Fibroblast of villous mesenchyme (primary cell): Measurements from ENCODE around the gene ANKRD66. TPM values are rescaled to one million over a fixed set of nuclear protein-coding genes. Genes with fewer than 3 reads are reported as not detected.

Experiments used
- DNase-seq: peaks from one replicate; pipeline ENCODE4 v3.0.0-alpha.2; 2010; ENCODE audit warnings: low read depth
- H3K4me3 ChIP-seq: 2 replicates; pipeline ENCODE4 v1.5.1; 2011; ENCODE audit warnings: low read depth, mild to moderate bottlenecking, low read length
- total RNA-seq: library from RNA; depleted of rRNA; stranded (reverse); fragments of >200 nt; gene quantifications from 2 replicates; pipeline ENCODE4 v1.2.3, GENCODE V29; 2012
- TF ChIP-seq, protein P1 (sequence below): IDR thresholded peaks from 2 replicates; pipeline ENCODE4 v1.5.1; 2012; ENCODE audit warnings: low read depth, mild to moderate bottlenecking, low read length; ENCODE audit not compliant: insufficient read depth

Gene ANKRD66
- total RNA-seq: not detected in 2 replicates

DNA sequence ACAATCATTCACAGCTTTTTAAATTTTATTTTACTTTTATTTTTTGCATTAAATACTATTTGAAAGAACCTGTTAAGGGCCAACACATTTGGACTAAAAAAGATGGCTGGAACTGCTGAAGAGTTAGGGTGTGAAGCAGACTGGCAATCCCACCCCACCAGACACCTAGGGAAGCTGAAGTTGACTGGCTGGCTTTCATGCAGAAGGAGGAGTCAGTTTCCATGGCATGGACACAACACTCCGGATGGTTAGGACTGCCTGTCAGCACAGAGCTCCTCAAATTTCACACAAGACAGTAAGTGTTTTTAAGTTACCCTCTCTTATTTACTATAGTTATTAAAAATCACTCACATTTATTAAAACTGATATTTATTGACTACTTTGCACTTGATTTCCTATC is at the start of gene ANKRD66:
Gene ANKRD66 (plus strand): TSS at position 238 of the 400 bp plus-strand sequence. CDS start 5,016 bp downstream, outside the sequence.
- DNase-seq: no peak
- H3K4me3 ChIP-seq: no peak within 1 kb of the TSS
- TF ChIP-seq, protein P1, sequence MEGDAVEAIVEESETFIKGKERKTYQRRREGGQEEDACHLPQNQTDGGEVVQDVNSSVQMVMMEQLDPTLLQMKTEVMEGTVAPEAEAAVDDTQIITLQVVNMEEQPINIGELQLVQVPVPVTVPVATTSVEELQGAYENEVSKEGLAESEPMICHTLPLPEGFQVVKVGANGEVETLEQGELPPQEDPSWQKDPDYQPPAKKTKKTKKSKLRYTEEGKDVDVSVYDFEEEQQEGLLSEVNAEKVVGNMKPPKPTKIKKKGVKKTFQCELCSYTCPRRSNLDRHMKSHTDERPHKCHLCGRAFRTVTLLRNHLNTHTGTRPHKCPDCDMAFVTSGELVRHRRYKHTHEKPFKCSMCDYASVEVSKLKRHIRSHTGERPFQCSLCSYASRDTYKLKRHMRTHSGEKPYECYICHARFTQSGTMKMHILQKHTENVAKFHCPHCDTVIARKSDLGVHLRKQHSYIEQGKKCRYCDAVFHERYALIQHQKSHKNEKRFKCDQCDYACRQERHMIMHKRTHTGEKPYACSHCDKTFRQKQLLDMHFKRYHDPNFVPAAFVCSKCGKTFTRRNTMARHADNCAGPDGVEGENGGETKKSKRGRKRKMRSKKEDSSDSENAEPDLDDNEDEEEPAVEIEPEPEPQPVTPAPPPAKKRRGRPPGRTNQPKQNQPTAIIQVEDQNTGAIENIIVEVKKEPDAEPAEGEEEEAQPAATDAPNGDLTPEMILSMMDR: no peak

DNA sequence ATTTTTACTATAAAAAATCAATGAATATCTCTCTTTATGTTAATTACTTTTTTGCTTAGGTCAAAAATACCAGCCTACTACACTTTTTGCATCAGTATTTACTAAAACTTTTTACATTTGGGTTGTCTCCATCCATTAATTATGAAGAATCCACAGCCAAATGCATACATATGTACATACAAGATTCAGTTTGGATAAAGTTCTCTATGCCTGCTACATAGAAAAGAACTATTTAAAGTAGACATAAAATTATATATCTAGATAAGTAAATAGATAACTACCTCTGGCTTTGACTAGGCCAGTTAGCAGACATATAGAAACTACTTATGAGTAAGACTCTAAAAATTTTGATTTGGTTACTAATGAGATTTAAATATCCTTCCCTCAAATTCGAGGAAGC is 46.8 kb upstream of the ANKRD66 start:
- H3K4me3 ChIP-seq: no peak overlapping the region
- DNase-seq: no peak
- TF ChIP-seq, protein P1: no peak

DNA sequence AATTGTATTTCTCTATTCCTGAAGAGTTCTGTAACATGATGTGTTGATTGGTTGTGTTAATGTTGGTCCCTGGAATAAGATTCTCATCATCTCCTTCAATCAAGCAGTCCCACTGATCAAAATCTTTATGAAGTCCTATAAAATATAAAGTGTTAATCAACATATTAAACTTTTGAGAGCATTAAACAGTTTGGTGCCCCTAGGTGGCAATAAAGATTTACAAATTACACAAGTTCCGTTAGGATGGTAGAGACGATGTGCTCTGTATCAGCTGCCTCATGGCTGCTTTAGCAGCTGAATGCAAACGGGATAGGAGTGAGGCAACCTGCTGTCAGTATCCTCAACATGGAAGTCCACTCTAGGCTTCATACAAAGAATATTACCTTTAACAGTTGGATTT is 42.2 kb upstream of the ANKRD66 start:
- H3K4me3 ChIP-seq: no peak overlapping the region
- DNase-seq: peak; percentile 8
- TF ChIP-seq, protein P1: no peak

DNA sequence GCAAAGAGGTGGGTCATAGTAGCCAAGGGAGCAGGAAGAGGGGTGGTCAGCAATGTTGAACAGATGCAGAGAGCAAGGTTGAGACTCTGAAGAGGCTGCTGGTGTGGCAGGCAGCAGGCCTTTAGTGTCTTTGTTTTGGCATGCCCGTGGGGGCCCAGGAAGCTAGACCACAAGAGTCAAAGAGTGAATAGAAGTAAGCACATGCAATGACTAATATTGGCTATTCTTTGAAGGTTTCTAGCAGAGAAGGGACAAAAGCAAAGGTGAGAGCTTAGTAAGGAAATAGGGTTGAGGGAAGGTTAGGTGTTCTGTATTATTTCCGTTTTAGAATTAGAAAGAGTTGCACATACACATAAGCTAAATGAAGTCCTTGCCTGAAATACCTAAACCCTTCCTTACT is 40.3 kb upstream of the ANKRD66 start:
- DNase-seq: no peak
- no peak overlapping the region for H3K4me3 ChIP-seq
- TF ChIP-seq, protein P1: no peak

DNA sequence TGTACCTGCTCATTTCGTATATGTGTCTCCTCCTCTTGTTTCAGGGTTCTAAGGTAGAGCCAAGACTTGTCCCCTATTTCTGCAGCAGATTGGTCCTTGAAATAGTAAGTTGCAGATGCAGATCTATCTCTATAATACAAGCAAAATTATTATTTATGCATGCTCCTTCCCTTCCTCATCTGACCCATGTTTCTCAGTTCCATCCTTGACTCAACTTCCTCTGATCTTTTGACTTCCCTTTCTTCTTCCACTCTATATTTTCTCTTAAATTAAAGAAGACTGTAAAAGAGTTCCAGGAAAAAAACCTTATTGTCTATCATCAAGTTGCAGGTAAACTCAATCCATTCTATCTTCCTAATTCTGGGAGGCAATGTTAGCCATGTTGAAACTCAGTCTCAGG is 35.2 kb upstream of the ANKRD66 start:
- TF ChIP-seq, protein P1: no peak
- no peak overlapping the region for H3K4me3 ChIP-seq
- DNase-seq: no peak

DNA sequence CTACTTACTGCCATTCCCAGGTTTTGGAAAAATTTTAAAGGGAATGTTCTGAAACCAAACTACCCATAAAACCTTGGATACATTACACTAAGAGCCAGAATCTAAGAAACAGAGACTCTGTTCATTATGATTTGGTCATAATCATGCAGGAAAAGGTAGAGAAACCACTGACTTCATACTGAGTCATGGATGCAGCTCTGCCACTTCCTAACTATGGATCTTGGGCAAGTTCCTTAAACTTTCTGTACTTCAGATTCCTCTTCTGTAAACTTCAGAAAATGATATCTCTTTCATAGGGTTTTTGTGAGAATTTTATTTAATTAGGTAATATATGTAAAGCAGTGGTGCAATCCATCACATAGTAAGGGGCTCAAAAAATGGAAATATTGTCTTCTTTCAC is 31.6 kb upstream of the ANKRD66 start:
- H3K4me3 ChIP-seq: no peak overlapping the region
- TF ChIP-seq, protein P1: no peak
- no peak for DNase-seq

DNA sequence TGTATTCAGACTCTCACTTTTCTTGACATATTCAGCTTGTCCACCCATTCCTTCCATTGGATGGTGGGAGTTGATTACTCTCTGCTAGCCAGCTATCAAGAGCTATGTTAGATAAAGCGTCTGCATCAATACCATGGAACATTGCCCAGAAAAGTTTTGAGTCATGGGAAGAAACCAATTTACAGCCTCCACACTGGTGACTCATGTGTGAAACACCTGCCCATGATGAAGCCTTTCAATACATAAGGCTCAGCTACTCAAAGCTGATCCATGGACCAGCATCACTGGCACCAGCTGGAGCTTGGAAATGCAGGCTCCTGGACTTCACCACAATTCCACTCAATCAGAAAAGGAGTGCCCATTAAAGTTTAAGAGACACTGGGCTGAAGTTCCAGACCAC is 27.6 kb upstream of the ANKRD66 start:
- TF ChIP-seq, protein P1: no peak
- H3K4me3 ChIP-seq: no peak overlapping the region
- no peak for DNase-seq
